Ishikawa (cell line): ENCODE results near the gene SUMO3.

ENCODE experiments used
- EGR1 ChIP-seq: IDR thresholded peaks from 2 replicates; pipeline ENCODE4 v1.6.1; 2012
- EP300 ChIP-seq: IDR thresholded peaks from 2 replicates; pipeline ENCODE4 v1.6.1; 2012; ENCODE audit warnings: borderline replicate concordance
- FOXM1 ChIP-seq: IDR thresholded peaks from 2 replicates; pipeline ENCODE4 v1.6.1; 2012; ENCODE audit warnings: low read depth, borderline replicate concordance
- RAD21 ChIP-seq: IDR thresholded peaks from 2 replicates; pipeline ENCODE4 v1.6.1; 2012; ENCODE audit warnings: low read depth
- REST ChIP-seq: IDR thresholded peaks from 2 replicates; pipeline ENCODE4 v1.6.1; 2012; ENCODE audit warnings: low read depth, mild to moderate bottlenecking
- TAF1 ChIP-seq: IDR thresholded peaks from 2 replicates; pipeline ENCODE4 v1.6.1; 2012; ENCODE audit warnings: low read depth, mild to moderate bottlenecking
- TF ChIP-seq, protein P1 (sequence below): IDR thresholded peaks from 2 replicates; pipeline ENCODE4 v1.6.1; 2012

GRCh38 chr21:44866780-44867179, 48.9 kb upstream of the SUMO3 start:
- TF ChIP-seq RAD21 = no peak
- no peak for TF ChIP-seq REST
- TF ChIP-seq EP300 = no peak
- no peak for TF ChIP-seq TAF1
- TF ChIP-seq EGR1 = no peak
- TF ChIP-seq, protein P1, sequence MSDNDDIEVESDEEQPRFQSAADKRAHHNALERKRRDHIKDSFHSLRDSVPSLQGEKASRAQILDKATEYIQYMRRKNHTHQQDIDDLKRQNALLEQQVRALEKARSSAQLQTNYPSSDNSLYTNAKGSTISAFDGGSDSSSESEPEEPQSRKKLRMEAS = no peak
- no peak for TF ChIP-seq FOXM1
